Stimulated activated CD8-positive, alpha-beta memory T cell treated with anti-CD3 and anti-CD28 coated beads, Interleukin-2, amount 100 ng/mL, for 1 hour (primary cell): ENCODE measurements around the gene KCNQ1OT1.

Experiments used
- DNase-seq, 2 donors: peaks; one replicate each; pipeline ENCODE4 v3.0.0-alpha.2; 2020; ENCODE audit warnings: low read depth in 2 of 2

The KCNQ1OT1 gene

GRCh38 chr11:2582946-2583604, 116.7 kb downstream of the KCNQ1OT1 start:
- DNase-seq = no peak

- DNase-seq = no peak
These were observed 117.3 kb downstream of the KCNQ1OT1 start for GRCh38 chr11:2582351-2582945.

- DNase-seq = no peak
These were observed 117.9 kb downstream of the KCNQ1OT1 start for GRCh38 chr11:2581931-2582350.

GRCh38 chr11:2581151-2581930, 118.5 kb downstream of the KCNQ1OT1 start:
- no peak for DNase-seq

- no peak for DNase-seq
These were observed 119.2 kb downstream of the KCNQ1OT1 start for GRCh38 chr11:2580571-2581001.

- no peak for DNase-seq
These were observed 119.8 kb downstream of the KCNQ1OT1 start for GRCh38 chr11:2580061-2580421.

- DNase-seq = no peak
These were observed 120.3 kb downstream of the KCNQ1OT1 start for GRCh38 chr11:2579315-2580060.

GRCh38 chr11:2578929-2579270, 120.9 kb downstream of the KCNQ1OT1 start:
- no peak for DNase-seq

- no peak for DNase-seq
These were observed 121.5 kb downstream of the KCNQ1OT1 start for GRCh38 chr11:2577991-2578928.

GRCh38 chr11:2577031-2577990, 122.5 kb downstream of the KCNQ1OT1 start:
- no peak for DNase-seq

GRCh38 chr11:2576549-2576948, 123.2 kb downstream of the KCNQ1OT1 start:
- no peak for DNase-seq

- no peak for DNase-seq
These were observed 123.7 kb downstream of the KCNQ1OT1 start for GRCh38 chr11:2576111-2576510.

- no peak for DNase-seq
These were observed 124.2 kb downstream of the KCNQ1OT1 start for GRCh38 chr11:2575591-2576051.

GRCh38 chr11:2574553-2575535, 125.0 kb downstream of the KCNQ1OT1 start:
- no peak for DNase-seq

- no peak for DNase-seq
These were observed 125.7 kb downstream of the KCNQ1OT1 start for GRCh38 chr11:2574043-2574552.

GRCh38 chr11:2573240-2574042, 126.4 kb downstream of the KCNQ1OT1 start:
- no peak for DNase-seq

GRCh38 chr11:2572491-2573239, 127.1 kb downstream of the KCNQ1OT1 start:
- DNase-seq = no peak
